Measurements from ENCODE around the gene GBX1.

GBX1 gene

GRCh38 chr7:151138153-151138851 lies 29.2 kb downstream of the GBX1 start:
- DNase-seq = no peak

DNA sequence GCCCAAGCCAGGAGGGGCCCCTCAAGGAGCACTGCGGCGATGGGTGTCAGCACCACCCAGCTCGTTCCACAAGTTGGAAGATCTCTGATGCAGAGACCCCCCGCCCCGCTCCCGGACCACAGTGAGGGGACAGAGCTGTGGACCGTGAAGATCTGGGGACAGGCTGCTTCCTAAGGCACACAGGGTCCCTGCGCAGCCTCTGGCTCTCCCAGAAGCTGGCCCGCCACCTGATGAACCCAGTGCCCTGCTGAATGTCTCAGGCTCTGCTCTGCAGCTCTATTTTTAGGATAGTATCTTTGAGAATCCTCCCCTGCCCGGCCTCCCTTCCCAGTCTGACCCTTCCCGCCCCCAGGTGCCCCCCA lies 29.7 kb downstream of the GBX1 start:
- DNase-seq = no peak

DNA sequence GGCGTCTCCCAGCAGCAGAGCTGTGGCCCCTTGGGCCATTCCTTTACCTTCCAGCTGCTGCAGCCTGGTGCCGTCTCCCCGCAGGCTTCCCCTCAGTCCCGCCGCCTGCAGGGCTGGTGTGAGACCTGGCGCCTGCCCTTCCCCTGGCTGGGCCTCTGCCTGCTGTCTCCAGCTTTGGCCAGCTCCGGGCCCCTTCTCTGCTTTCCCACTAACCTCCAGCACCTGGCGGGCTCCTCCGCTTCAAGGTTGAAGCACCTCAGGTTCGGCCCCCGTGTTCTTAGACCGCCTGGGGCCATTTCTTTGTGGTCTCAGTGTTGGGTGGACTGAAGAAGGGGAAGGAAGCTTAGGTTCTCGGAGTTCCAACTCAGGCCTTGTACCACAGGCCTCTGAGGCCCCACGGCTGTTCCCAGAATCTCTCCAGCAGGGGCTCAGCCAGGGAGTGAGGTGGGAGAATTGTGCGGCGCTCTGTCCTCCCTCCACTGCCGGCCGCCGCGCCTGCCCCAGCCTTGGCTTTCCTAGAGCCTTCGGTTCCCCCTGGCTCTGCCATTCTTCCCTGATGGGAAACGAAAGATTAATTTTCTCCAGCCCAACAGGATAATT lies 30.3 kb downstream of the GBX1 start:
- DNase-seq = no peak

- DNase-seq = no peak
Observed at GRCh38 chr7:151135866-151136843, 31.3 kb downstream of the GBX1 start.

- no peak for DNase-seq
Observed at GRCh38 chr7:151135525-151135845, 32.0 kb downstream of the GBX1 start.

GRCh38 chr7:151134743-151135524 lies 32.6 kb downstream of the GBX1 start:
- no peak for DNase-seq

GRCh38 chr7:151133986-151134742 lies 33.3 kb downstream of the GBX1 start:
- no peak for DNase-seq

DNA sequence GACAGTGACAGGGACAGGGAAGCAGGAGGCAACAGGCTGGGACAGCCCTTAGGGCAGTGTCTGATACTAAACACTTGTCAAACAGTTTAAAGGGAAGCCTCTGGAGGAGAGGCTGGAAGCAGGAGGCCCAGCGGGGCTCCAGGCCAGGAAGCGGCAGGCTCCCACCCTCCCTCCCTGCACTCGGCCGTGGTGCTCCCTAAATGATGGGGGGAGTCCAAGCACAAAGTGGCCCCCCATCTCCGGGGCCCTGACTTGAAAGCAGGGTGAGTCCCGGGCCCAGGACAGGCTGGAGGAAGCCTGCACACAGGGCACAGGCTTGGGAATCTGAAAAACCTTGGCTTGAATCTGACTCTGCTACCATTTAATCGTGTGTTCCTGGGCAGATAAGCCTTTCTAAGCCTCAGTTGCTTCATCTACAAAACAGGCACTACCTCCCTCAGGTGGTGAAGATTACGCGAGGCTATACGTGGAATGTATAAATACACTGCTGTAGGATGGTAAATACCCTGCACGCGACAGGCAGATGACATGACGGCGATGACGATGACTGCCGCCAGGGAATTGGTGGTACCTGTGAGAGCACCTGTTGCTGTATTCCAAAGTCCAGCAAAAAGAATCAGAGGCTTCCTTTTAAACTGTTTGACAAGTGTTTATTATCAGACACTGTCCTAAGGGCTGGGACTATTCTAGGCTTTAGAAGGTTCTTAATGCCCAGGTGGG lies 34.1 kb downstream of the GBX1 start:
- no peak for DNase-seq

GRCh38 chr7:151132461-151133205 lies 34.9 kb downstream of the GBX1 start:
- no peak for DNase-seq

DNA sequence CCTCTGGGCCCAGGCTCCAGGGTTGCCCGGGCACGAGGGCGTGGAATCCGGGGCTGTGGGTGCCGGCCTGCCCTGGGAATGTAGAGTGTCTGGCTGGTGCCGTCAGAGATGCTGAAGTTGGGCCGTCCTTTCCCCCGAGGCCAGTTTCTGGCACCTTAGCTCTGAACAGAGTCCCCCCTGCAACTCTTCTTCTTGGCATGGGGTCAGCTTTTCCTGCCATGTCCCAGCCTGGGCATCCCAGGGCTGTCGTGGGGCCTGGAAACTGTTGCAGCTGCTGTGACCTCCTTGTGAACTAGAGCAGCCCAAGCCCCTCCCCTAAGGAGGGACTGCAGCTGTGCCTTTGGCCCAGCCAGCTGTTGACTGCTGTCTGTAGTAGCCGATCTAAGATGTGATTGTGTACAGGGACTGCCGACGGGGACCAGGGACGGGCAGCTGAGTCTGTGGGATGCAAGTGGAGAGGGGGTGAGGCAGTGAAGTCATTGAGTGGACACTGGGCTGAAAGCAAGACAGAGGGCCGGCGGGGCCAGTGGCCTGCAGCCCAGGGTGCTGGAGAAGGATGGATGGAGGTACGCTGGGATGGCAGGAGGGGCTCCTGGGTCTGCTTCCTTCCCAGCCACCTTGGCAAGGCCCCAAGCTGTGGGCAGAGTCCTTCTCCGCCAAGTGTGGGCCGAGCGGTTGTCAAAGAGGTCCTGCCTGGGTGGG lies 35.8 kb downstream of the GBX1 start:
- DNase-seq = no peak

GRCh38 chr7:151131224-151131591 lies 36.3 kb downstream of the GBX1 start:
- DNase-seq = no peak

DNA sequence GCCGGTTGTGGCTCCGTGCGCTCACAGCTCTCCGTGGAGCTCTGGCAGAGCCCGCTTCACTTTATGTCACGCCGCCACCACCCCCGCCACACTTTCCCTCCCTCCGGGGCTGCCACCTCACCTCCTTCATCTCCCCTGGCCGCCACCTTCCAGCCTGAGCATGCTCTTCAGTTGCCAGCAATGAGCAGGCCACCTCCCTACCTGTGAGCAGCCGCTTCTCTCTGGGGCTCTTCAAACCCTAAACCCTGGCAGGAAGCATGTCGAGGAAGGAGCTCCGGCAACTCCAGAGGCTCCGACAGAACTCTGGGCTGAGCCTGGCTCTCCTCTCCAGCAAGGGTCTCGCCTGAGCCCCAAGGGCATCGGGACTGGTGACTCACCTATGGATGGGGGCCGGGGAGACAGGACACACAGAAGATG lies 36.7 kb downstream of the GBX1 start:
- no peak for DNase-seq

GRCh38 chr7:151129960-151130591 lies 37.4 kb downstream of the GBX1 start:
- no peak for DNase-seq

DNA sequence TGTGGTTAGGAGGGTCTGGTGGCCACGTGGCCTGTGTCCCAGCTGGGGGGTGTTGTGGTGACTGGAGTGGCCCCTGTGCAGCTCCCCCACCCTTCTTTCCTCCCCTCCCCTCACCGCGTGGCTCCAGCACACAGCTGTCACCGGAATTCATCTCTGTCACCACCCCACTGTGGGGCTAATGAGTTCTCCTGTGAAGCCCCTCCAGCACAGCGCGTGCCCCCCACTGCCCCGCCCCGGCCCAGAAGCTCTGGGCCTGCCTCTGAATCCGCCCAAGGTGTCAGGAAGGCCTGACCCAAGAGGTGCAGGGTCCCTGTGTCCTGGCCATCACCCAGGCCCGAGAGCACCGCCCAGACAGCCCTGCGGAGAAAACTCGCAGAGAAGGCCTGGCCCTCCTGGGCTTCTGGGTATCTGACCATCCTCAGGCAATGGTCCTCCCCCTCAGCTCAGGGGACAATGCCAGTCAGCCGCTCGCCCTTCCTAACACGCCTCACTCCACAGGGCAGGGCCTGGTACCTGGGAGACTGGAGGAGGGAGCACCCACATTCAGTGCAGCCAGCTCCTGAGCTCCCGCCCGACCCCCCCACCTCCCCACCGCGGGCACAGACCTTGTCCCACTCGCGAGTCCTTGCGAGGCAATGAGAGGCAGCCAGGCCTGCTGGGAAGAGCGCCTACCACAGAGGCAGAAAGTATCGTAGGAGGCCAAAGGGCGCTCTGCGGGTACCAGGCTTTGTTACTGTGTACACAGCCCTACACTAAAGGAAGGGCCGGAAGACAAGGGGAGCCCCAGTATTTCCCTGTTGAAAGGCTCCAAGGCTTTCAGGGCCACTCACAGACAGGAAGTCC lies 38.2 kb downstream of the GBX1 start:
- DNase-seq = no peak

DNA sequence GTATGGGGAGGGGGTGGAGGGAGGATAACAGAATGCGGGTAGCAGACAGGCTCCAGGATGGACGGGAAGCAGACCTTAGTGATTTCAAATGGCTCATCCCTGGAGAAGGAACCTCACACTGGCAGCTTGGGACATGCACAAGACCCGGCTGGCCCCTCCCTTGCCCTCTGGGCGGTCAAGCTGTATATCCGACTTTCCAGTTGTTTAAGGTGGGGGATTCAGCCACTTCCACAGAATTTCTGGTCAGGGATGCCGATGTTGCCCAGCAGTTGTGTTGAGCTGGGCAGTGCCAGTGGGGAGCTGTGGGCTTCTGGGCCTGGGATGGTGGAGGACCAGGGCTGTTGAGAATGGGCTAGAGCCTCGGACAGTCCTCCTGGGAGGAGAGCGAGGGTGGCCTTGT lies 38.8 kb downstream of the GBX1 start:
- no peak for DNase-seq

DNA sequence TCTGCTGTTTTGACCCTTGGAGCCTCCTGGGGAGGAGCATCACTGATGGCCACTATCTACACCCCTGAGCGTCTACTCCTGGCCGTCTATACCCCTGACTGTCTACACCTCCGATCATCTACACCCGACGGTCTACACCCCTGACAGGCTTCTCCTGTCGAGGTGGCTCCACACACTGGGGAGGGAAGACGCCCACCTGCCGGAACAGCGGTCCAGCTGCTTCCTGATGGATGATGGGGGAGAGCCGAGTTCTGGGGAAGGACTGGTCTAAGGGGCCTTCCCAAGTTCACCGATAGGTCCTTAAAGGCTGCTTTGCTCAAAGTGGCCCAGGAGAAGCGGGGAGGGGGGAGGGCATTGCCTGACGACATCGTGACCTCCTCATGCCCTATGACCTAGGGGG lies 39.4 kb downstream of the GBX1 start:
- no peak for DNase-seq

DNA sequence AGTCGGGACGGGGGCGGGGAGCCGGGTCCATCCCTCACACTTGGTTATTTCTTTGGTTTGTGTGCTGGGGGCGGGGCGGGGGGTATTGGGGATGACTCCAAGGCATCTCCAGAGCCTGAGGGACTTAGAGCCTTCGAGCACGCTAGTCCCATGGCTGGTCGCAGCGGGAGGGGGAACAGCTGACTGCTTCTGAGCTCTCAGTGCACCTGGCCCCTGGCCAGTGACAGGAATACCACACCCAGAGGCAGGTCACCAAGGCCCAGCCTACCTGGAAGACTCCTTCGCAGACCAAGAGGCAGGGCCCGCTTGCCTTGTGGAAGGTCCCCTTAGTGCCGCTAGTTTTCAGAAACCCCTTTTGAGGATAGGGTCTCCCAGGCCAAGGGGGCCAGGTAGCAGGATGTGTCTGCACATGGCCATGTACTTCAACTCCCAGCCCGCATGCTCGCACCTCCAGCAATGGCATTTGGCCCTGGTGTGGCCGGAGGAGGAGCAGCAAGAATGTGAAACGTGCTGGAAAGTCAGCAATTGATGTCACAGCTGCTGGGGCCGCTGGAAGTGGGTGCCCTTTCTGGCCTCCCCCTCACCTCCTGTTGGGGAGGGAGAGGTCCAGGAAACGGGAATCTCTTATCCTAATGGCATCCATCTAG lies 40.9 kb downstream of the GBX1 start:
- DNase-seq = no peak

- no peak for DNase-seq
Observed at GRCh38 chr7:151125846-151126481, 41.5 kb downstream of the GBX1 start.

All from stimulated activated CD4-positive, alpha-beta T cell treated with anti-CD3 and anti-CD28 coated beads, Interleukin-15, amount 100 ng/mL, for 24 hours (primary cell).